Stimulated activated CD4-positive, alpha-beta T cell treated with anti-CD3 and anti-CD28 coated beads, TNF-alpha, amount 100 ng/mL, for 1 hour (primary cell): ENCODE measurements around the gene SYNRG.
"Not testable (repeated sequence)": the region's sequence is repeated elsewhere in the genome, so short reads cannot be mapped to it uniquely, and the experiment has no call there.

ENCODE experiments used
- DNase-seq, 3 donors: peaks; one replicate each; pipeline ENCODE4 v3.0.0-alpha.2; 2020; ENCODE audit warnings: low read depth in 3 of 3, low spot score in 1 of 3

The SYNRG gene

GRCh38 chr17:37541880-37542660, 67.1 kb downstream of the SYNRG start:
- DNase-seq, result no peak

GRCh38 chr17:37538981-37539659, 70.1 kb downstream of the SYNRG start:
- no peak for DNase-seq

GRCh38 chr17:37535906-37536305, 73.3 kb downstream of the SYNRG start:
- no peak for DNase-seq

- DNase-seq, result no peak
These were observed 76.5 kb downstream of the SYNRG start for GRCh38 chr17:37532756-37533155.

- no peak for DNase-seq
These were observed 78.8 kb downstream of the SYNRG start for GRCh38 chr17:37530420-37530819.

- no peak for DNase-seq
These were observed 81.9 kb downstream of the SYNRG start for GRCh38 chr17:37527249-37527851.

- DNase-seq, result no peak
These were observed 85.5 kb downstream of the SYNRG start for GRCh38 chr17:37523715-37524219.

GRCh38 chr17:37521821-37522220, 87.4 kb downstream of the SYNRG start:
- DNase-seq, result no peak

GRCh38 chr17:37520174-37520573, 89.0 kb downstream of the SYNRG start:
- no peak for DNase-seq

- no peak for DNase-seq
These were observed 89.8 kb downstream of the SYNRG start for GRCh38 chr17:37519251-37519985.

GRCh38 chr17:37518826-37519225, 90.4 kb downstream of the SYNRG start:
- no peak for DNase-seq

- no peak for DNase-seq
These were observed 91.3 kb downstream of the SYNRG start for GRCh38 chr17:37517881-37518280.

- no peak for DNase-seq
These were observed 93.1 kb downstream of the SYNRG start for GRCh38 chr17:37516127-37516571.

- no peak for DNase-seq
These were observed 95.5 kb downstream of the SYNRG start for GRCh38 chr17:37513711-37514110.

- DNase-seq, result no peak
These were observed 96.7 kb downstream of the SYNRG start for GRCh38 chr17:37512442-37513068.

GRCh38 chr17:37511642-37512041, 97.6 kb downstream of the SYNRG start:
- DNase-seq, result not testable (repeated sequence)

GRCh38 chr17:37510056-37510455, 99.2 kb downstream of the SYNRG start:
- DNase-seq, result no peak

GRCh38 chr17:37507111-37507510, 102.1 kb downstream of the SYNRG start:
- DNase-seq, result no peak

GRCh38 chr17:37506678-37507077, 102.5 kb downstream of the SYNRG start:
- no peak for DNase-seq

- no peak for DNase-seq
These were observed 103.9 kb downstream of the SYNRG start for GRCh38 chr17:37505333-37505732.

- DNase-seq, result no peak
These were observed 106.1 kb downstream of the SYNRG start for GRCh38 chr17:37503148-37503547.
